ENCODE results near the gene BTG4. TPM values are rescaled to one million over a fixed set of nuclear protein-coding genes. Genes with fewer than 3 reads are reported as not detected.

The BTG4 gene
- total RNA-seq, 1 donor from 2014 or later: not detected

GRCh38 chr11:111540114-111540936 is 28.1 kb upstream of the BTG4 start, which contains the start of gene LAYN:
Gene LAYN (plus strand): TSS chr11:111540720. CDS start chr11:111540844, 124 bp downstream.
- peaks cover 72% of the 10 kb centered on the region for H3K27me3 Mint-ChIP-seq (ENCODE audit: low read depth)
- TF ChIP-seq CTCF (conservative IDR thresholded peaks at IDR 0.05): no peak
- H3K9me3 Mint-ChIP-seq: no peaks in the 10 kb centered on the region
- no peaks in the 10 kb centered on the region for H3K36me3 Mint-ChIP-seq (ENCODE audit: low read depth)
- H3K27ac Mint-ChIP-seq (ENCODE audit: unreplicated experiment): no peak within 1 kb of the TSS
- H3K4me3 Mint-ChIP-seq: peak within 1 kb of the TSS; percentile 80
- peaks cover 18% of the 10 kb centered on the region for H3K4me1 Mint-ChIP-seq
- DNase-seq (ENCODE audit: low read depth, low spot score): peak; percentile 47

- H3K27ac Mint-ChIP-seq (ENCODE audit: unreplicated experiment): no peak overlapping the region
- DNase-seq (ENCODE audit: low read depth, low spot score): no peak
Observed at GRCh38 chr11:111539426-111540113, 27.4 kb upstream of the BTG4 start.

GRCh38 chr11:111538407-111539114 is 26.4 kb upstream of the BTG4 start:
- Mint-ChIP-seq H3K27ac (ENCODE audit: unreplicated experiment) (no peak overlapping the region), H3K27me3 (ENCODE audit: low read depth) (peaks cover 74% of the 10 kb centered on the region), H3K36me3 (ENCODE audit: low read depth) (no peaks in the 10 kb centered on the region), H3K9me3 (no peaks in the 10 kb centered on the region), H3K4me1 (peaks cover 18% of the 10 kb centered on the region), H3K4me3 (no peak overlapping the region)
- no peak for DNase-seq (ENCODE audit: low read depth, low spot score)
- no peak for TF ChIP-seq CTCF (conservative IDR thresholded peaks at IDR 0.05)

More at GRCh38 chr11:111539426-111540113, 27.4 kb upstream of the BTG4 start:
- no peaks in the 10 kb centered on the region for H3K9me3 Mint-ChIP-seq
- no peaks in the 10 kb centered on the region for H3K36me3 Mint-ChIP-seq (ENCODE audit: low read depth)
- TF ChIP-seq CTCF (conservative IDR thresholded peaks at IDR 0.05): no peak
- H3K27me3 Mint-ChIP-seq (ENCODE audit: low read depth): peaks cover 74% of the 10 kb centered on the region
- peaks cover 18% of the 10 kb centered on the region for H3K4me1 Mint-ChIP-seq
- peak overlapping the region; percentile 73 for H3K4me3 Mint-ChIP-seq

- Mint-ChIP-seq H3K27me3 (ENCODE audit: low read depth) (peaks cover 63% of the 10 kb centered on the region), H3K4me1 (peaks cover 19% of the 10 kb centered on the region), H3K27ac (ENCODE audit: unreplicated experiment) (no peak overlapping the region)
Observed at GRCh38 chr11:111537336-111537860, 25.2 kb upstream of the BTG4 start.

More at GRCh38 chr11:111537336-111537860, 25.2 kb upstream of the BTG4 start:
- TF ChIP-seq CTCF (conservative IDR thresholded peaks at IDR 0.05): no peak
- Mint-ChIP-seq H3K9me3 (no peaks in the 10 kb centered on the region), H3K4me3 (no peak overlapping the region), H3K36me3 (ENCODE audit: low read depth) (no peaks in the 10 kb centered on the region)
- no peak for DNase-seq (ENCODE audit: low read depth, low spot score)
